ENCODE measurements around the gene BACH2. TPM values are rescaled to one million over a fixed set of nuclear protein-coding genes. Genes with fewer than 3 reads are reported as not detected.

The BACH2 gene
- total and polyA plus RNA-seq, 2 of the 4 experiments (the other 2 are of a cell fraction): 1.3 to 1.4 TPM

GRCh38 chr6:89977808-89978748, 318.6 kb downstream of the BACH2 start:
- Histone ChIP-seq H3K9ac (ENCODE audit: low read depth, low read length) (no peak overlapping the region), H3K27ac (ENCODE audit: insufficient read depth, low read length) (no peak overlapping the region; the same call in 1 of the 2 replicates), H2BK120ac (ENCODE audit: low read depth, low read length) (no peak overlapping the region), H3K9me3 (ENCODE audit: control insufficient read depth, insufficient read depth, low read length) (no peaks in the 10 kb centered on the region), H3K14ac (replicated peaks; ENCODE audit: low read depth, low read length) (no peak overlapping the region), H2BK20ac (ENCODE audit: low read depth, low read length) (0 out of 2 replicates have a peak overlapping the region, but pooled peaks have one; percentile 29), H2AK5ac (ENCODE audit: low read depth, low read length) (no peak overlapping the region), H2BK5ac (ENCODE audit: low read depth, low read length, poor library complexity, severe bottlenecking) (no peak overlapping the region), H3K4me1 (ENCODE audit: control insufficient read depth, insufficient read depth, low read length) (peaks cover 4% of the 10 kb centered on the region; the same call in 1 of the 2 replicates), H3K79me1 (ENCODE audit: low read depth in 1 of 2, low read length in 2 of 2) (no peaks in the 10 kb centered on the region), H3K27me3 (ENCODE audit: control insufficient read depth, insufficient read depth, low read length) (no peaks in the 10 kb centered on the region), H2AK9ac (replicated peaks; ENCODE audit: low read depth, low read length, poor library complexity) (no peak overlapping the region), H3K18ac (ENCODE audit: low read depth, low read length) (no peak overlapping the region), H2BK15ac (ENCODE audit: low read depth, low read length) (no peak overlapping the region), H4K8ac (ENCODE audit: low read depth in 2 of 2, low read length in 2 of 2) (no peak overlapping the region), H3K23ac (ENCODE audit: low read depth, low read length) (no peak overlapping the region), H3K4me2 (ENCODE audit: low read depth, low read length) (peak overlapping the region; percentile 73), H4K91ac (ENCODE audit: insufficient read depth, low read depth, low read length) (no peak overlapping the region), H3K4ac (ENCODE audit: low read depth, low read length) (no peak overlapping the region), H3K4me3 (ENCODE audit: insufficient read depth, low read depth, low read length) (no peak overlapping the region), H3K56ac (ENCODE audit: extremely low read depth, insufficient read depth, low read length) (no peak overlapping the region), H3K9me1 (ENCODE audit: insufficient read depth, low read length) (no peaks in the 10 kb centered on the region; the same call in 1 of the 2 replicates), H4K20me1 (ENCODE audit: insufficient read depth, low read length) (no peaks in the 10 kb centered on the region), H2AFZ (replicated peaks; ENCODE audit: low read length, poor library complexity) (peak overlapping the region; percentile 1), H3K36me3 (ENCODE audit: control insufficient read depth, insufficient read depth, low read length) (no peaks in the 10 kb centered on the region), H4K5ac (ENCODE audit: low read depth, low read length) (no peak overlapping the region)
- BruUV-seq (replicated peaks): no TSS peak
- POLR2A ChIA-PET (ENCODE audit: unreplicated experiment): no interaction called here
- ATAC-seq (ENCODE audit: low read depth) (peak; percentile 79), DNase-seq (peak; percentile 93)
- in situ Hi-C loops (cut with MboI; ENCODE audit: low sequenced_read_pairs) (loop anchor here (10.0 kb wide), 2 partner anchors 117 to 307 kb away; no protein-coding TSS in a partner anchor), dilution Hi-C loops (cut with HindIII; ENCODE audit: low sequenced_read_pairs, unreplicated experiment) (no loop called here), intact Hi-C loops (cut with micrococcal nuclease) (no loop called here)
- no CpG with 5 or more reads among the region's 8 CpGs for WGBS, 2 experiments (ENCODE audit: extremely low coverage in 2 of 2, insufficient read length in 1 of 2)
- CTCF ChIA-PET: interaction anchor here (1.2 kb wide), 1 partner anchor 415 kb away, joined by 3 read pairs; no protein-coding TSS in a partner anchor
- TF ChIP-seq CEBPB (IDR thresholded peaks at IDR 0.05; ENCODE audit: low read depth, low read length): peak; percentile 56; the same call in 1 of the 2 replicates
- peak; percentile 53; the same call in 1 of the 2 replicates for TF ChIP-seq NFE2L2 (IDR thresholded peaks at IDR 0.05; ENCODE audit: low read depth, low read length)
- TF ChIP-seq MAFK (IDR thresholded peaks at IDR 0.05; ENCODE audit: low read depth, low read length): peak; percentile 80
- no peak for TF ChIP-seq POLR2A (IDR thresholded peaks at IDR 0.05; ENCODE audit: low read depth, low read length)
- no peak for TF ChIP-seq RAD21 (IDR thresholded peaks at IDR 0.05; ENCODE audit: low read length)
- TF ChIP-seq CTCF (conservative IDR thresholded peaks at IDR 0.05; ENCODE audit: low read depth, low read length): no peak
- TF ChIP-seq CHD1 (IDR thresholded peaks at IDR 0.05; ENCODE audit: low read depth, low read length): no peak
- no peak for TF ChIP-seq MXI1 (IDR thresholded peaks at IDR 0.05; ENCODE audit: borderline replicate concordance, low read depth, low read length)
- TF ChIP-seq BHLHE40 (IDR thresholded peaks at IDR 0.05; ENCODE audit: low read depth, low read length): no peak
- no peak for TF ChIP-seq RFX5 (IDR thresholded peaks at IDR 0.05; ENCODE audit: low read depth, low read length)
- no peak for TF ChIP-seq FOS (IDR thresholded peaks at IDR 0.05; ENCODE audit: low read depth, low read length)
- no peak for TF ChIP-seq SMC3 (IDR thresholded peaks at IDR 0.05; ENCODE audit: low read depth, low read length)
- no peak for TF ChIP-seq ELK1 (IDR thresholded peaks at IDR 0.05; ENCODE audit: borderline replicate concordance, low read depth, low read length)
- no peak for TF ChIP-seq RCOR1 (IDR thresholded peaks at IDR 0.05; ENCODE audit: insufficient replicate concordance, low read length)
- TF ChIP-seq MAZ (IDR thresholded peaks at IDR 0.05; ENCODE audit: borderline replicate concordance, low read depth, low read length): no peak
